KBM-7 (cell line): ENCODE results near the gene RTN3.
"Not testable (repeated sequence)": the region's sequence is repeated elsewhere in the genome, so short reads cannot be mapped to it uniquely, and the experiment has no call there.

ENCODE experiments used
- DNase-seq: peaks from one replicate; pipeline ENCODE4 v3.0.0-alpha.2; 2015
- in situ Hi-C: fragments of 300-500 bp; cut with MboI; formaldehyde crosslinking; loops from 2 replicates; pipeline ENCODE4 v1.14.3; 2020; ENCODE audit warnings: low sequenced_read_pairs, low pct_unique_long_range_greater_than_20kb, mixed read lengths

Gene RTN3

DNA sequence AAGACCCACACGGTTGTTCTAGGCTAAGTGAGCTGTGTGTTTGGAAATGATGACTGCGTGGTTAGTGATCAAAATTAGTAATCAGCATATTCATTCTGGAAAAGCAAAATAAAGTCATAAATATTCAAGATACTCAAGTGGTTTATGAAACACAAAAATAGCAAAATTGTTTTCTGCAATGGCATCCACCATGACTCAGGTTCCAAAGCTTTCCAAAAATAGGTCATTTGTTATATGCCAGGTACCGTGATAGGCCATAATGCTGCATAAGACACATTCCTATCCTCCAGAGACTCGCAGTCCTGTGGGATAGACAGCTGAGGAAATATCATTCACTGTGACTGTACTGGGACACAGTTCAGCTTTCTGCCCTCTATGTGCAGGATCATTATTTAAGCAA, 7.7 kb upstream of the RTN3 start:
- in situ Hi-C loops: no loop called here
- DNase-seq: no peak

DNA sequence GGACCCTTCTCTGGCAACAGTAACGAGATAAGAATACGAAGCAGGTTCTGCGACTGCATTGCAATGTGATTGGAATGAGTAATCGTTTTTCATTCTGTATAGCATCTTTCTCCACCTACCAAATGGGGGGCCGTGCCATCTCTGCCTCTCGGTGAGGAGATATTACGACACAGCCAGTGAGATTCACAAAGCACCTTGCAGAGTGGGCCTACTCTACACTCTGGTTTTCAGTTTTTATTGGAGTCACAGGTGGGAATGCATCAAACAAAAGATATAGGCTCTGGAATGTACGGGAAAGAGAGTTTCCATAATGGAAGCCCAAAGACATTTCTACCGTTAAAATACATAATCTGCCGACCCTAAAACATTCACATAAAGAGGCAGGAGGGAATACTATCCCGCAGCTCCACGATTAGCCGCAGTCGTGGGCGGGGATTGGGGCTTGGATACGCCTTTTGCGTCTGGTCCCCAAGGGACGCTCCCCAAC, 423 bp upstream of the RTN3 start:
- in situ Hi-C loops: no loop called here
- no peak for DNase-seq

DNA sequence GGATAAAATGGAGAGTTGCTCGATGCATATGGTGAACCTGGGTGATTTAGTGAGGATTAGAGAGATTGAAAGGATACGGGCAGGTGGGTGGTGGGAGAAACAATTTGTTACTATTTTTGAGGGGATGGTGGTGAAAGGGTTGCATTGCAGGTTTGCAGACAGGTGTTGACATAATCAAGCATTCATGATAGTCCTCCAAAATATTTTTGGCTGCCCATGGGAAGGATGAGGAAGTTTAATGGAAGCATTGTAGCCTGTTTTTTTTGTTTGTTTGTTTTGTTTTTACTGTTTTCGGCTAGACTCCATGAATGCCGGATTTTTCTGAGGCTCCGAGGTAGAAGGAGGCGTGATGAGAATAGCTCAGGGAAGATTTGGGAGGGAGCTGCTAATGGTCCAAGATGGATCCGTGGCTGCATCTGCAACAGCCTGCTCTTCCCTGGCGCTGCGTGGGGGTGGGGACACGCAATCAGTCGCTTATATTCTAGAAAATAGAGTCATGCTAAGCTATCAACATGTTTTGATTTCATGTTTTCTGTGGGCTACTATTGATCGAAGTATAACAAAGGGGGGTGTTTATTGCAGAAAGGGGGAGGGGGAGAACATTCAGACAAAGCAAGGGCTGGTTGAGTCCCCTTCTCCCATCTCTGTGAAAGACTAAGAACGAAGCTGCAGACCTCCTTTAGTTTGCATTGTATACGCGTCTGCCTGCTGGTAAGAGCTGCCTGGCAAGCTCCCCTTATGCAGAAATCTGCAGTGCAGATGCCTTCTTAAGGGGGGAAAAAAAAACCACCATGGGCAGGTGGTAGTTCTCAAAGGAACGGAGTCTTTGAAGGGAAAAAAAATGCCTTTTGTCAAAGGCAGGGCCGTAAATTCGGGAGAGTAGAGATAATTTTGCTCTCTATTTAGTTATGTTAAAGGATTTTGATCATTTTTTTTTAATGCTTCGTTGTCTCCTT, 1.0 kb downstream of the RTN3 start:
- in situ Hi-C loops: no loop called here
- peak; percentile 42 for DNase-seq

DNA sequence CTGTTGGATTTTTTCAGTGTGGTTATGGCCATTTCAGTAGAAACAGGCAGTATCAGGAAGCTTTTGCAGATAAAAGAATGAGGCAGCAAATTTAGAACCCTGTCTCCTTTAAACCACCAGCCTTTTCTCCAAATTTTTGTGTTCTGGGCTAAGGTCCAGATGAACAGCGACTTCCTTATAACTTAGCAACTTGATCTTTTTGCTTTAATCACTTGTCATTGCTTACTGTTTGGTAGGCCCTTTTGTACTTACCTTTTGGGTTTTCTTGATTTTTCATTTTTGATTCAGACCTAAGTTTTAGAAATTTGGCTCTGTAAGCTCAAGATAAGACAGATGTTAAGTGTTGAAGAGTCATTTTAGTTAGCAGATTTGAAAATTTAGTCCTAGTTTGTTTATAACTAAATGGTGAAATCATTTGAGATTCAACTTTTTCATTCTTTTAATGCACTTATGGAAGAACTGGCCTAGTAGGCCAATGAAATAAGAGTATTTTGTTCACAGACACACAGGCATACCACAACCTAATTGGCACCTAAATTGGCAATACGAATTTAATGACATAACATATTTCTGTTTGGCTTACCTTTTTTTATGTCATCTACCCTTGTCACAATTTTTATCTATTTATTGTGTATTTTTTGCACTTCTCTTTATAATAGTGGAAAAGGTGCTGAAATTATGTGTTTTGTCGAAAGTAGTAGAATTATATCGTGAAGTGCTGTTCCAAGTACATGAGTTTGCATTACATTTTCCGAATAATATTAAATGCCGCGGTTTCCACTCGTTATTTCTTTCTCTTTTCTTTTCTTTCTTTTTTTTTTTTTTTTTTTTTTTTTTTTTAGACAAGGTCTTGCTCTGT, 2.1 kb downstream of the RTN3 start:
- in situ Hi-C loops: no loop called here
- DNase-seq: peak; percentile 53

DNA sequence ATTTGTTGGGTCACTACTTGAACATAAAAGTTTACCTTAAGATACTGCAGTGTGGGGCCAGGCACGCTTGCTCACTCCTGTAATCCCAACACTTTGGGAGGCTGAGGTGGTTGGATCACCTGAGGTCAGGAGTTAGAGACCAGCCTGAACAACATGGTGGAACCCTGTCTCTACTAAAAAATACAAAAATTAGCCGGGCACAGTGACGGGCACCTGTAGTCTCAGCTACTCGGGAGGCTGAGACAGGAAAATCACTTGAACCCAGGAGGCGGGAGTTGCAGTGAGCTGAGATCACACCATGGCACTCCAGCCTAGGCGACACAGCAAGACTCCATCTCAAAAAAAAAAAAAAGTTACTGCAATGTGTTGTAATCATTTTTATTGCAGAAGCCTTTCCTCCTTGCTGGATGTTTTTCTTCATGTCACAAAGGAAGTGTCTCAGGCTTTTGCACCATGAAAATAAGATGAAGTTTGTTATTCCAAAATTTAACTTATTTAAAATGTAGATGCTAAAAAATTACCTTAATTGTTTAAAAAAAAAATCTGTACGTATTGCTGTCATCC, 3.9 kb downstream of the RTN3 start:
- not testable (repeated sequence) for DNase-seq

DNA sequence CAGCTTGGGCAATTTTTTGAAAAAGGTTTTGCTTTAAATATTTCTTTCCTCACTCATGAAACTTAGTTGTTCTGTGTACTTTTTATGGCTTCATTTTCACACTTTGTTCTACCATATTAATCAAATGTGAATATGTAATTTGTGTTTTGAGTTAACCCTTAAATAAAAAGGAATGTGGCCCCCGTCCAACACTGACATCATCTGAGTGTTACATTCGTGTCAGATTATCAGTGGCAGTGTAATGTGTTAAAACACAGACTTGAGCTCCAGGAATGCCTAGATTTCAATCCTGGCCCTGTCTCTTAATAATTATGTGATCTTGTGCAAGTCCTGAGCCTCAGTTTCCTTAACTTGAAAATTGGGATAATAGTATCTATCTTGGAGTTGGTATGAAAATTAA, 5.6 kb downstream of the RTN3 start:
- DNase-seq: no peak
- in situ Hi-C loops: no loop called here

More for the DNA sequence above, 3.9 kb downstream of the RTN3 start:
- in situ Hi-C loops: not testable (repeated sequence)

DNA sequence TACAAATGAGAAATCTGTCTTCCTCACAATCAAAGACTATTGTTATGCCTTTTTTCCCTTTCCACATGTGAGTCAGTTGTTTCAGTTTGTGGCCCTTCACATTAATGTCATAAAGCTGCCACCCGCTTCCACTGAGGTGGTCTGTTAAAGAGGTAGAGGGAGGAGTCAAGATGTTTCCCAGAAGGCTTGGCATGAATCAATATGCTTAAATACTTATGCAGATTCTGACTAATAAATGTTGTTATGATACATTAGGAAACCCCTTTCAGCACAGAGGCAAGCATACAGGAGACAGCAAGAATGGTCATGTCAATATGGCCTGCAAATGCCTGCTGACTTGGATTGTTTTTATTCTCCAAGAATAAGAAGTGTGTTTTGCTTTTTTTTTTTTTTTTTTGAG, 6.5 kb downstream of the RTN3 start:
- no peak for DNase-seq
- in situ Hi-C loops: no loop called here

DNA sequence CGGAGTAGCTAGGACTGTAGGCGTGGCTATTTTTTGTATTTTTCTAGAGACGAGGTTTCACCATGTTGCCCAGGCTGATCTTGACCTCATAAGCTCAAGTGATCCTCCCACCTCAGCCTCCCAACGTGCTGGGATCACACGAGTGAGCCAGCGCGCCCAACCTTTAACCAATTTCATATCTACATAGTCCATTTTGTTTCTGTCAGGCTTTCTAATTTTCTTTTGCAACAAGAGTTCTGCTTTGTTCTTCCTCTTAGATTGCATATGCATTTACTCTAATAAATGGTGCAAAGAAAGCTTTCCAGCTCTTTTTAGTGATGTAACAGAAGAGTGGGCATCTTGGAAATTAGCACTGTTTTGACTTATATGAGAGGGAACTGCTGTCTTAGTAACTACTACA, 13.3 kb downstream of the RTN3 start:
- DNase-seq: no peak
- in situ Hi-C loops: no loop called here

DNA sequence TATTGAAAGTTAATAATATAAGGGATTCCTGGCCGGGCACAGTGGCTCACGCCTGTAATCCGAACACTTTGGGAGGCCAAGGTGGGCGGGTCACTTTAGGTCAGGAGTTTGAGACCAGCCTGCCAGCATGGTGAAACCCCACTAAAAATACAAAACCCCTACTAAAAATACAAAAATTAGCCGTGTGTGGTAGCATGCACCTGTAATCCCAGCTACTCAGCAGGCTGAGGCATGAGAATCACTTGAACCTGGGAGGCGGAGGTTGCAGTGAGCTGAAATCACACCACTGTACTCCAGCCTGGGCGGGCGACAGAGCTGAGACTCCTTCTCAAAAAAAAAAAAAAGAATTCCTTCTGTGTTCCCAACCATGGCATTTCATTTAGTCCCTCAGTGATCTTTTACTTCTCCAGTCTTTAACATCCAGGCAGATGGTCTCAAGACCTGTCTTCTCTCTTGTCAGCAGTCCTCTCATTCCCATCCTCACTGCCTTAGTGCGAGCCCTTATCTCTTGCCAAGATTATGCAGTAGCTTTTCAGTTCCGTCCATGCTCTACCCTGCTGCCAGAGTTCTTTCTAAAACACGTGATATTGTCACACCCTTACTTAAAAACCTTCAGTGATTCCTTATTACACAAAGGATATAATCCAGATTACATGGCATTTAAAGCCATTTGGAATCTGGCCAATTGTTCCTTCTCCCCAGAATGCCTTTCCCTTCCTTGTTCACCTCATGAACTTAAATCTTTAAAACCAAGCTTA, 17.9 kb downstream of the RTN3 start:
- in situ Hi-C loops: no loop called here
- no peak for DNase-seq

DNA sequence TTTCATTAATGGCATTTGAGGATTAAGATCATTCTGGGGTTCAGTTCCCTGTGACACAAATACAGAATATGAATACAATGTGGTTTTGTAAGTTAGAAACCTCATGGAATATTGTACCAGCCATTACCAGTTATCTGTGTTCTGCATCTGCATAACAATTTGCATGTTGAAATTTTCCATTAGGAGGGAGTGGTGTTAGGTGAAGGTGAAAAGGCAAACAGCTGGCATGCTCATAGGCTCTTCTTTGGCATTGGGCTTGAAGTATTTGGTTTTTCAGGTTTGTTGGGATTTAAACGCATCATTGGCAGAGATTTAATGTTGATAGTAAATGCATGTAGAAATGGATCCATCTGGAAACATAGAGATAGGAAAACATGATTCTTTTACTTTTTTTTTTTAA, 18.6 kb downstream of the RTN3 start:
- in situ Hi-C loops: no loop called here
- DNase-seq: no peak

DNA sequence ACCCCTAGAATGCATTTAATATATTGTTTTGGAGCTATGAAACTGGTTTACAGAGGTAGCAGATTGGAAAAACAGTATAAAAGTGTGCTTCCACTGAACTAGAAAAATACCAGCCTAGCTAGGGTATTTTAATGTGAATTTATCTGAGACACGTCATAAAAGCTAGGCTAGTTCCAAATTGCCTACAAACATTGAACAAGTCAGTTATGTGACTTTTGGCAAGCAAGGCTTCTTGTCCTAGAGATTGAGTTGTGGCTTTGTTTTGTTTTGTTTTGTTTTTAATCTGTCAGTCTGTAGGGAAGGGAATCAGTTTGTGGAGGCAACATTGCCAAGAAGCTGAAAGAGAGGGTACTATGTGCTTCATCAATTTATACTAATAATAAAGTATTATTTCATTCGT, 24.2 kb downstream of the RTN3 start:
- DNase-seq: no peak
- in situ Hi-C loops: no loop called here

DNA sequence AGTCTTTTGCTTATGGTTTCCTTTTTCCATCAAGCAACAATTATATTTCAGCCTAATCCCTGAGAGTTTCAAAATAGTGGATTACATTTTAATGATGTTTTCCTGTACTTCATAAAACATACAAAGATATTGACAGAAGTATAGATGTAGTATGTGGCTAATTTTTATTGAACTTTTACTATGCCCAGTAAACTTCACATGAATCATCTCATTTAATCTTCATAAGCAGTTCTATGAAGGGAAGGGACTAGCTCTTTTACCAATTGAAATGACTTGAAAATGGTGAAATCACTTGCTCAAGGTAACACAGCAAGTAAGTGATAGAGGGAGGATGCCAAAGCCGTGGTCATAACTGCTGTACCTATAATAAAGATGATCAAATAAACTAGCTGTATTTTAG, 27.5 kb downstream of the RTN3 start:
- no peak for DNase-seq
- in situ Hi-C loops: no loop called here

DNA sequence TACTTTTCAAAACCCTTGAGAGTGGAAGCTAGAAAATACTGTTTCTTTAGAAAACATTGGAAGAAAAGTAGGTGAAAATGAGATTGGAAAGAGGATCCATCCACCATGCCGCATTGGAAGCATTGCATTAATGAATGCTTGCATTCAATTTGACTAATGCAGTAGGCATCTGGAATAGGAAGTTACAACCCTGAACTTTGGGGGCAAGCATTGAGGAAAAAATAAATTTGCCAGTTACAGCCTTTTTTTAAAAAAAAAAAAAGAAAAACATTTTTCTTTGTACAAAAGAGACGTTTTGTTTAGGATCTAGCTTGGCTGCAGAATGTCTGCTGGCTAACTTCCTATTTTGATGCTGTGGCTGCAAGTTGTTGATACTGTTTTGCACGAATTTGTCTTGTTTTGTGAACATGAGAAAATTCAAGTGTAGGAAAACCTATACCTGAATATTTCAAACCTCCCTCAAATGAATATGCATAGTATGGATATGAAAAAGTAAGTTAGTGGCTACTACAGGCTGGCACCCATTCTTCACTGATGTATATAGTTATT, 28.1 kb downstream of the RTN3 start:
- in situ Hi-C loops: no loop called here
- no peak for DNase-seq

DNA sequence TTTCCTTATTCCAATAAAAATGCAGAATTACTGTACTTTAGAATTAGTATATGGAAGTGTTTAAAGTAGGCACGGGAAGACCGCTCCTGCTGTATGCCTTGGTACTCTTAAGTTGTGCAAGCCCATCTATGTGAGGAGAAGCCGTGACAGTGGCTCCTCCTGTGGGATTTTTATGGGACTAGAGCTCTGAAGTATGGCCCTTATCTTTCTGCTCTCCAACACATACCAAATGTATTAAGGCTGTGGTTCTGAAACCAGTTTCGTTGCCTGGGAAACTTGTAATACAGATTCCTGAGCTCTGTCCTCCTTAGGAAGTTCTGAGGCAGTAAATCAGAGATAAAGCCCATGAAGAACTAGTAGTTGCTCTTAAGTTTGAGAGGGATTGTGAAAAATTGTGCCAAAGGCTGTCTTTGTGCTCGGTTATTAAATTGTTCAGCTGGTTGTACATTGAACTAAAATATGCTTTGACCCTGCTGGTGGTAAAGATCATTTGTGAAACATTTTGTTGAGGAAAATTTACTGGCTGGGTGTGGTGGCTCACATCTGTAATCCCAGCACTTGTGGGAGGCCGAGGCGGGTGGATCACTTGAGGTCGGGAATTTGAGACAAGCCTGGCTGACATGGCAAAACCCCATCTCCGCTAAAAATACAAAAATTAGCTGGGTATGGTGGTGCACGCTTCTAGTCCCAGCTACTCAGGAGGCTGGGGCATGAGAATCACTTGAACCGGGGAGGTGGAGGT, 29.3 kb downstream of the RTN3 start:
- in situ Hi-C loops: no loop called here
- DNase-seq: no peak

DNA sequence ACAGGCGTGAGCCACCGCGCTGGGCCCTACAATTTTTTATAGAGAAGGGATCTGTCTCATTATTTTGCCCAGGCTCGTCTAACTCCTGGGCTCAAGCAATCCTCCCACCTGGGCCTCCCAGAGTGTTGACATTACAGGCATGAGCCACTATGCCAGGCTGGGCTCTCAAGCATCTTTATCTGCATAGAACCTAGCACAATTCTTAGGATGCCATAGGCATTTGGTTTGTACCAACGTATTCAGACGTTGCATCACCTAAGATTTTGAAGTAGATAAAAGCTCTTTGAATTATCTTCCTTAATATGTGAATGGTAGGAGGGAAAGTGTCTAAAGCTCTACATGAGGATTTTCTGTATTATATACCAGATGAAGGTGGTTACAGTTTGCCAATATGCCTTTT, 30.5 kb downstream of the RTN3 start:
- in situ Hi-C loops: no loop called here
- DNase-seq: no peak

DNA sequence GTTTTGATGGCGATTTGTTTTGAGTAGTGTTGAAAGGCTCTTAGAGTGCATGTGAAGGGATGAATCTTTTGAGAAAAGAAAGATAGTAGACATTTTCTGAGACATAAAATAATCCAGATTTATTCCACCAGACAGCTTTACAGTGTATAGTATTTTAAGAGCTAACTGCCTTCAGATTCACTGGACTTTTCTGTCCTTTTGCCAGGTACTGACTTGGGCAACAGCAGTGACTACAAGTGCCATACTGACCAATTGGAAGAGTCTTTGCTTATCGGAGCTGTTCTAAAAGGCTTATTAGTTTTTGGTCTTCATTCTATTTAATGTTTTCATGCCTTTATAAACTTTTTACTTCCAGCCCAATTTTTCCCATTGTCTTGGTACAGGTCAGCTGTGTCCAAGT, 32.5 kb downstream of the RTN3 start:
- DNase-seq: no peak
- in situ Hi-C loops: no loop called here

DNA sequence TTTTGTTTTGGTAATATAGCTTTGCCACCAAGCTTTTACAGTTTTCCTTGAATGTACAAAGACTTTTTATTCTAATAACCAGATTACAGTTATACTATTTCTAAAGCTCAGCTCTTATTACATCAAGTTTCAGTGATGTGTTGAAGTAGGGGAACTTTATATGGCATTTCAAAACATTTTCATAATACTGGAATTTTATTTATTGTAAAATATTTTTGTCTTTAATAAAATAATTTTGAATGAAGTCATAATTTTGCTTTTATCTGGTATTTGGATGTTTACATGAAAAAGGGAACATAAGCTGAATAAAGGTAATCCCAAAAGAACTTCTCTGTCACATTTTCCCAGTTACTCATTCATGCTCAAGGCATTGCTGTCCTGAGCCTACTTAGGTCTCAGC, 34.7 kb downstream of the RTN3 start:
- in situ Hi-C loops: no loop called here
- no peak for DNase-seq

DNA sequence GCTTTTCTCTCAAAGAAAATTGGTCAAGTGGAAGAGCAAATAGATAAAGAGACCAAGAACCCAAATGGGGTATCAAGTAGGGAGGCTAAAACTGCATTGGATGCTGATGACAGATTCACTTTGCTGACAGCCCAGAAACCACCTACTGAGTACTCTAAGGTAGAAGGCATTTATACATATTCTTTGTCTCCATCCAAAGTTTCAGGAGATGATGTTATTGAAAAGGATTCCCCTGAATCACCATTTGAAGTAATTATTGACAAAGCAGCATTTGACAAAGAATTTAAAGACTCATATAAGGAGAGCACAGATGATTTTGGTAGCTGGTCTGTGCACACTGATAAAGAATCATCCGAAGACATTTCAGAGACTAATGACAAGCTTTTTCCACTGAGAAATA, 37.7 kb downstream of the RTN3 start:
- DNase-seq: no peak
- in situ Hi-C loops: no loop called here
